Kidney capillary endothelial cell (primary cell): ENCODE measurements around the gene COMP.
A peak's percentile ranks its signal among the peaks of the same experiment; 100 is the strongest.
"Not testable (repeated sequence)": the region's sequence is repeated elsewhere in the genome, so short reads cannot be mapped to it uniquely, and the experiment has no call there.

Source experiments
- DNase-seq: peaks from one replicate; pipeline ENCODE4 v3.0.0-alpha.2; 2018; ENCODE audit warnings: low spot score

Gene COMP

DNA sequence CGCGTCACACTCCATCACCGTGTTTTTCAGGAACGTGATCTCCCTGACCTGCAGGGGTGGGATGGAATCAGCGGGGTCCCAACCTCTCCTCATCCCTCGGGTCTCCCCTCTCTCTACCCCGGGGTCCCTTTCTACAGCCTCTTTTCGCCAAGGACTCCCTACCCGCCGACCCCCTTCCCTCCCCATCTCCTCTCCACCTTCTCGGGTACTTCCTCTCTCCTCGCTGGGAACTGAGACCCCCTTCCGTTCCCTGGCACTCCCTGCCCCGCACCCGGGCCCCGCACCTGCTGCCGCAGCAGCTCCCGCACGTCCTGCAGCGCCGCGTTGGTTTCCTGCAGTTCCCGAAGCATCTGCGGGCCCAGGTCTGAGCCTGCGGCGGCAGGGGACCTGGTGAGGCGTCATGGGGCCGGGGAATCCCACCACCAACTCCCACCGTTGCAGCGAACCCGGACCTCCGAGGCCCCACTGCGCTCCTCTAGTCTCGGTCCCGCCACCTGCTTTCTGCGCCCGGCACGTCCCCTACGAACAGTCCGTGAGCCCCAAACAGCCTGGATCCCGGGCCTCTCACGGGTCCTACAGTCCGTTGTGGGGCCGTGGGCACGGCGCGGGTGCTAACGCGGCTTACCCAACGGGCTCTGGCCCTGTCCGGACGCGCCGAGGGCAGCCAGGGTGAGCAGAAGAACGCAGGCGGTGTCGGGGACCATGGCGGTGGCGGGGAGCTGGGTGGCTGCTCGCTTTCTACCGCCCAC lies at the start of gene COMP:
COMP (minus strand) TSS at position 740 of the 749 bp plus-strand sequence; CDS start at position 704, 36 bp downstream.
- no peak for DNase-seq

DNA sequence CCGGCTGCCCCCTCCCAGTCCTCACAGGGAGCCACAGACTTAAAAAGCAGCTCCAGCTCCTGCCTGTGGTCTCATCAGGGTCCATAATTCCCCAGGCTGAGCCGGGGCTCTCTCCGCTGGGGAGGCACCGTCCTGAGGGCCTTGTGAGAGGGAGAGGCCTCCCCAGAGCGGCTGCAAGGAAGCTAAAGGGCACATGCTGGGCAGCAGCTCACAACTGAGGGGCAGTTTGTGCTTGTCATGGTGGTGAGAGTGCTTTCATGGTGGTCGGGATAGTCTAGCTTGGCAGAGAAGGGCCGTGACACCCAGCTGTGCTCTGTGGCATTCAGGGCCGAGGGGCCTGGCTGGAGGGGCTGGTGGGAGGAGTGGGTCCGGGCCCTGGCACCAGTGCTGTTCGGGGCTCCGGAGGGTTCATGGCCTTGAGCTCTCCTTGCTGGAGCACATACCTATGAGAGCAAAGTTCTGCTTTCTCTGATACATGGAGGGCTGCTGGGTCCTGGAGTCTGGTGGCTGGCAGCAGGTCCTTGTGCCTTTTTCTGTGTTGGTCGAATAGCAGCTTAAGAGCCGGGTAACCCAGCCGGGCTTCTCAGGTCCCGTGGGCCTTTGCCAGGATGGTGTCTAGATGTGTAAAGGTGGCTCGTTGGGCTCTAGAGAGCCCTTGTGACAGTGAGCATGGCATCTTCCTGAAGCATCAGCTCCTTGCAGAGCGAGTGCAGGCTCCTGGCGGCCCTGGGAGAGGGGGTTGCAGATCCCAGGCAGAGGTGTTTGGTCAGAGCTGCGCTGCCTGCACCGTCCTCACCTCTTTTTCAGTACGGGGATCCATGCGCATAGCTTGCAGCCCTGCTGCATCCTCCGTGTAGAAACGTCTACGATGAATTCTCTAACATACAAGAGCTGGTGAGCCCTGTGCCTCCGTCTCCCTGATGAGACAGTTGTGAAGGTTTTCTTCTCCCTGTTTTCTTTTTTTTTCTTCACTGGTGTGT lies 49.5 kb upstream of the COMP start:
- no peak for DNase-seq

GRCh38 chr19:18839465-18840287 lies 48.6 kb upstream of the COMP start:
- DNase-seq, result no peak

GRCh38 chr19:18834644-18834984 lies 43.5 kb upstream of the COMP start:
- DNase-seq, result no peak

GRCh38 chr19:18833849-18834643 lies 42.9 kb upstream of the COMP start:
- DNase-seq, result no peak

GRCh38 chr19:18833141-18833476 lies 42.0 kb upstream of the COMP start:
- no peak for DNase-seq

- DNase-seq, result no peak
These were observed 41.4 kb upstream of the COMP start for GRCh38 chr19:18832306-18833140.

- peak; percentile 88 for DNase-seq
These were observed 40.6 kb upstream of the COMP start, which contains the start of gene UPF1 for GRCh38 chr19:18831524-18832305. UPF1 (plus strand) TSS chr19:18831959; CDS start chr19:18832210, 251 bp downstream.

DNA sequence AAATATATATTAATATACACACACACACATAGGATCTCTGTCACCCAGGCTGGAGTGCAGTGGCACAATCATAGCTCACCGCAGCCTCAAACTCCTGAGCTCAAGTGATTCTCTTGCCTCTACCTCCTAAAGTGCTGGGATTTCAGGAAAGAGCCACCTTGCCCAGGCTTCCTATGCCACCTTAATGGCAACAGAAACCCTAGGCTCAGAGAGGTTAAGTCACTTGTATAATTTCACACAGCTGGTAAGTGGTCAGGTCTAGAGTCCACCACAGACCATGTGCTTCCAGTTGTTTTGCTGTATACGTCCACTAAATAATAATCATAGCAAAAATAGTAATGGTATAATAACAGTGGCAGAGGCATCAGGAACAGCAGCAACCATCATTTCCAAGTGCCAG lies 39.4 kb upstream of the COMP start:
- no peak for DNase-seq

- no peak for DNase-seq
These were observed 37.7 kb upstream of the COMP start for GRCh38 chr19:18828786-18829185.

DNA sequence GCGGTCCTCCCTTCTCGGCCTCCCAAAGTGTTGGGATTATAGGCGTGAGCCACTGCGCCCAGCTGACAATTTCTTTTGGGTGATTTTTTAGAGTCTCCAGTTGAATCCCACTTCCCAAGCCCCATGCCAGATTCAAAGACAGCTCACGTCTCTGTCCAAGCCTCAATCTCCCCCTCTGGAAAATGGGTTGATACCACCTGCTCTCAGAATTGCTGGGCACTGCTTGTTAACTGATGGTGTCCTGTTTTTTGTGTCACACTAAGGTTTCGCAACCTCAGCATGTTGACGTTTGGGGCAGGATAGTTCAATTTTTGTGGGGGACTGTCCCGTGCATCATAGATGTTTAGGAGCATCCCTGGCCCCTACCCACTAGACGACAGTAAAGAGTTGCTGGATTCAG lies 26.5 kb upstream of the COMP start:
- no peak for DNase-seq

GRCh38 chr19:18816645-18817044 lies 25.5 kb upstream of the COMP start:
- DNase-seq, result not testable (repeated sequence)

DNA sequence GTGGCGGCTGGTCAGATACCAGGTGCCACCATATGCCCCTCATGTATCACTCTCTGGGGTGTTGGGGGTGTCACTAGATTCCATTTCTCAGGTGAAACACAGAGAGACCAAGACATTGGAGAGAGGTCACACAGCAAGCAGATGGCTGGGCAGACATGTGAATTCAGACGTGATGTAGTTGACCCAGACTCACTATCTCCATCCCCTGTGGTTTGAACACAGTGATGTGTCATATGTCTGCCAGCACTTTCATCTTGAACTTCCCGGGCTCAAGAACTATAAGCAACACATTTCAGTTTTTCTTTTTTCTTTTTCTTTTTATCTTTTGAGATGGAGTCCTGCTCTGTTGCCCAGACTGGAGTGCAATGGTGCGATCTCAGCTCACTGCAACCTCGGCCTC lies 24.6 kb upstream of the COMP start:
- no peak for DNase-seq

- no peak for DNase-seq
These were observed 23.0 kb upstream of the COMP start for GRCh38 chr19:18814063-18814462.

GRCh38 chr19:18811638-18812037 lies 20.5 kb upstream of the COMP start:
- not testable (repeated sequence) for DNase-seq

DNA sequence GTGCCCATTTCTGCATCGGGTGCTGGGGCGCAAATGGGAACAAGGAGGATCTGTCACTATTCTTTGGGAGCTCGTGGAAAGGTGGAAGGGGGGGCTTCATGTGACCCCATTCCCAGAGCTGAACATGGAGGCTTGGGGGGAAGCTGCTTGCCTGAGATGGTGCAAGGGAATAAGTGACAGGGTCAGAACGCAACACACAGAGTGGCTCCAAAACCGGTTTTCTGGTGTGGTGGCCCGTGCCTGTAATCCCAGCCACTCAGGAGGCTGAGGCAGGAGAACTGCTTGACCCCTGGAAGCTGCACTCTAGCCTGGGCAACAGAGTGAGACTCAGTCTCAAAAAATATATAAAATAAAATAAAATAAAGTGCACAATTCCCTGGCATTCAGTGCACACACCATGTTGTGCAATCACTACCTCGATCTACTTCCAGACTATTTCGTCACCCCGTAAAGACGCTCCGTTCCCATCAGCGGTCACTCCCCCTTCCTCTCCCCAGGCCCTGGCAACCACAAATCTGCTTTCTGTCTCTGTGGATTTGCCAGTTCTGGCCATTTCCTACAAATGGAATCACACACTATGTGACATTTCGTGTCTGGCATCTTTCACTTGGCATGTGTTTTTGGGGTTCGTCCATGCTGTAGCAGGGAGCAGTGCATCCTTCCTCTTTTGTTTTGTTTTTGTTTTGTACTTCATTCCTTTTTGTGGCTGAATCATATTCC lies 18.2 kb upstream of the COMP start:
- DNase-seq, result no peak

GRCh38 chr19:18807861-18808331 lies 16.8 kb upstream of the COMP start:
- DNase-seq, result no peak

- DNase-seq, result no peak
These were observed 13.5 kb upstream of the COMP start for GRCh38 chr19:18804643-18805042.

DNA sequence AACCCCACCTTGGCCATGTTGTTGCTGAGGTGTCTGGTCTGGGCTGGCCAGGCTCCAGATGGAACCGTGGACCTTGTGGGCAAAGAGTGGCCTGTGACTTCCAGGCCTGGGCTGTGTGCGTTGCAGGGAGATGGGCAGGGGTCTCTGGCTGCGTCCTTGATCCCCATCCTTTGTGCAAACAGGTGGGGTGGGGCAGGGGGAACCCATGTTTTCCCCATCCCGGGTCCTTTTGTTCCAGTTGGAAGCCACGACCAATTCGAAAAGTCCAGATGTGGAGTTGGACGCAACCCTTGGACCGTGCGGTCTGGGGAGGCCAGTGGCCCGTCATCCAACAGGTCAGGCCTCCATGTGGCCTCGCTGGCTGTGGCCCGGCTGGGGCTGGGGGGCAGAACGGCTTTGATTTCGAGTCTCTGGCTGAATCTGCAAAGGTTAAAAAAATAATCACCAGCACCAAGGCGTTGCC lies 13.1 kb upstream of the COMP start:
- DNase-seq, result no peak
